GM21825 (cell line): Measurements from ENCODE around the gene STX1B.

Experiments used
- ATAC-seq: cut with Tn5 transposase; IDR thresholded peaks from one replicate; pipeline ENCODE4 v1.9.1; 2021; ENCODE audit warnings: mild to moderate bottlenecking, moderate library complexity; ENCODE audit not compliant: unreplicated experiment

The STX1B gene

DNA sequence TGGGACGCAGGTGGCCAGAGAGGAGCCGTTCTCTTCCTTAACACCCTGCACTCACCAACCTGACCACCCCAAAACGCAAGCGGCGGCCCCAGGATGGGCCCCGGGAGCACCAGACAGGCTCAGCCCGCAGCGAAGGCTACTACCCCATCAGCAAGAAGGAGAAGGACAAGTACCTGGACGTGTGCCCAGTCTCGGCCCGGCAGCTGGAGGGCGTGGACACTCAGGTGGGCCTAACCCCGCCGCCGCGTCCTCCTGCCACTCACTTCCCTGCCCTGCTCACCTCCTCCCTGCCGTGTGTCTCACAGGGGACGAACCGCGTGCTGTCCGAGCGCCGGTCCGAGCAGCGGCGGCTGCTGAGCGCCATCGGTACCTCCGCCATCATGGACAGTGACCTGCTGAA, 30.0 kb downstream of the STX1B start:
- no peak for ATAC-seq

- ATAC-seq: no peak
Measured at GRCh38 chr16:30980023-30980371, 30.4 kb downstream of the STX1B start.

GRCh38 chr16:30979170-30980022, 31.0 kb downstream of the STX1B start:
- ATAC-seq: no peak

GRCh38 chr16:30977502-30977901, 32.9 kb downstream of the STX1B start:
- ATAC-seq: no peak

GRCh38 chr16:30976486-30976885, 34.0 kb downstream of the STX1B start:
- no peak for ATAC-seq

GRCh38 chr16:30974348-30974747, 36.1 kb downstream of the STX1B start:
- no peak for ATAC-seq

GRCh38 chr16:30972872-30973271, 37.6 kb downstream of the STX1B start:
- ATAC-seq: no peak

DNA sequence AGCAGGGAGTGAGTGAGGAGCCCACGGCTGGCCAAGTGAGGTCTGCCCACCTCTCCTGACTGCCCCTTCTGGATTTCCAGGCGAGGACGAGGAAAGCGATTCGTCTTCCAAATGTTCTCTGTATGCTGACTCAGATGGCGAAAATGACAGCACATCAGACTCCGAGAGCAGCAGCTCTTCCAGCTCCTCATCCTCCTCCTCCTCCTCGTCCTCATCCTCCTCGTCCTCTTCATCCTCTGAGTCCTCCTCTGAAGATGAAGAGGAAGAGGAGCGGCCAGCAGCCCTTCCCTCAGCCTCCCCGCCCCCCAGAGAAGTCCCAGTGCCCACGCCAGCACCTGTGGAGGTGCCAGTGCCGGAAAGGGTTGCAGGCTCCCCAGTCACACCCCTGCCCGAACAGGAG, 39.1 kb downstream of the STX1B start:
- ATAC-seq: no peak

DNA sequence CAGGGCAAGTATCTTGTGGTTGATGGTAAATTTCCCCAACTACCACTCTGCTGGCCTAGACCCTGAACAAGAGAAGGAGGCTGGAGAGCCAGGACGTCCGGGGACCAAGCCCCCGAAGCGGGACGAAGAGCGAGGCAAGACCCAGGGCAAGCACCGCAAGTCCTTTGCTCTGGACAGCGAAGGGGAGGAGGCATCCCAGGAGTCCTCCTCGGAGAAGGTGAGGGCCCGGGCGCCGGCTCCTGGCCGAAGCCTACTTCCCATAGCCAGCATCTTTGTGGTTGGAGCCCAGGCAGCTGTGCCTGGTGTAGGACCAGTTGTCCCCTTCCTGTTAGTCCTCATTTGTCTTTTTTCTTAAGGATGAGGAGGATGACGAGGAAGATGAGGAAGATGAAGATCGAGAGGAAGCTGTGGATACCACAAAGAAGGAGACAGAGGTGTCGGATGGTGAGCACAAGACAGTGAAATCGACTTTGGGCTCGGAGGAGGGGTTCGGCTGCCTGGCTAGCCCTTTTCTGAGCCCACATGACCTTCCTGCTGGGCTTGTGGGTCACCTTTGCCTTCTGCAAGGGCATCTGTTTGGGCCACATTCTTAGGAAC, 41.1 kb downstream of the STX1B start:
- no peak for ATAC-seq

DNA sequence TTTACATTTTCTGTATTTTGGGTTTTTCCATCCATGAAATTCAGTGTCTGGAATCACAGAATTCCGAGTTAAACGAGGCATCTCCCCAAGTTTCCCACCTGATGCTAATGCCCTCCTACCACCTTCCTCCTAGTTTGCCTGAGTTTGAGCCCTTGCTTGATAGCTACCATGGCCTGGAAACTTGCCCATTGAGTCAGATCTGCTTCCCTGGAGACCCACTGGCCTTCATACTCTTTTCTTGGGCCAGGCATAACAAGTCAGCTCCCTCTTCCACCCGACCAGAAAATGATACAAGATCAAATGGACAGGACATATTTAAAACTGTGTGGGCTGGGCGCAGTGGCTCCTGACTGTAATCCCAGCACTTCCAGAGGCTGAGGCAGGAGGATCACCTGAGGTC, 42.6 kb downstream of the STX1B start:
- no peak for ATAC-seq

GRCh38 chr16:30966033-30966619, 44.3 kb downstream of the STX1B start:
- no peak for ATAC-seq

DNA sequence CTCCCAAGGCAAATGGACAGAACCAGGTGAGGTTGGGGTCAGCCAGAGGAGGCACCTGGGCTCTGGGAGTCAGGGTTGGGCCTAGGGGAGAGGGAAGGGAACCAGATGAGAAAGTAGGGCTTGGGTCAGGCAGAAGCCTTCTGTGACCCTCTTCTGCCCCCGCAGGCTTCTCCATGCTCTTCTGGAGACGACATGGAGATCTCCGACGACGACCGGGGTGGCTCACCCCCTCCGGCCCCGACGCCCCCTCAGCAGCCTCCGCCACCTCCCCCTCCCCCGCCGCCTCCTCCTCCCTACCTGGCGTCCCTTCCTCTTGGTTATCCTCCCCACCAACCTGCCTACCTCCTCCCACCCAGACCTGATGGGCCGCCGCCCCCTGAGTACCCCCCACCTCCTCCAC, 45.0 kb downstream of the STX1B start:
- no peak for ATAC-seq

DNA sequence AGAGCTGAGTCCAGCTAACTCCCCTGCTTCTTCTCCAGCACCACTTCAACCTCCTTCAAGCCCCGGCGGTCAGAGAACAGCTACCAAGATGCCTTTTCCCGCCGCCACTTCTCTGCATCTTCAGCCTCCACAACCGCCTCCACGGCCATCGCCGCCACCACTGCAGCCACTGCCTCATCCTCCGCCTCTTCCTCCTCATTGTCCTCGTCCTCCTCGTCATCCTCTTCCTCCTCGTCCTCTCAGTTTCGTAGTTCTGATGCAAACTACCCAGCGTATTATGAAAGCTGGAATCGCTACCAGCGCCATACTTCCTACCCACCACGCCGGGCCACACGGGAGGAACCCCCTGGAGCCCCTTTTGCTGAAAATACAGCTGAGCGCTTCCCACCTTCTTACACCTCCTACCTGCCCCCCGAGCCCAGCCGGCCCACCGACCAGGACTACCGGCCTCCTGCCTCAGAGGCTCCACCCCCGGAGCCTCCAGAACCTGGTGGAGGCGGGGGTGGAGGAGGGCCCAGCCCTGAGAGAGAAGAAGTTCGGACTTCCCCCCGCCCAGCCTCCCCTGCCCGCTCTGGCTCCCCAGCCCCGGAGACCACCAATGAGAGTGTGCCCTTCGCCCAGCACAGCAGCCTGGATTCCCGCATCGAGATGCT, 45.7 kb downstream of the STX1B start:
- no peak for ATAC-seq

DNA sequence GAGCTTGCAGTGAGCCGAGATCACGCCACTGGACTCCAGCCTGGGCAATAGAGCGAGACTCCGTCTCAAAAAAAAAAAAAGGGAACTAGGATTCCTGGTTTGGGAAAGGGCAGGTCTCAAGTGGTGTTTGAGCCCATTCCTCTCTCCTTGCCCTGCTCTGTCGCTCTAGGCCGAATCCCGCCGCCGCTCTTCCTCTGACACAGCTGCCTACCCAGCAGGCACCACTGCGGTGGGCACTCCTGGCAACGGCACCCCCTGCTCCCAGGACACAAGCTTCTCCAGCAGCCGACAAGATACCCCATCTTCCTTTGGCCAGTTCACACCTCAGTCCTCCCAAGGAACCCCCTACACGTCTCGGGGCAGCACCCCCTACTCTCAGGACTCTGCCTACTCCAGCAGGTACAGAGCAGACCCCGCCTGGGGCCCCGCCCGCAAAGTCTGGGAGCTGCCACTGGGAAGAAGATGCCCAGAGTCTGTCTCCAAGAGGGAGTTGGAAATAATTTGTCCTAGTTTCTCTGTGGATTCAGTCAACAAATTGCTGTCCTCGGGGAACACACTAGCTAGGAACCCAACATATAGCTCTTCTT, 46.4 kb downstream of the STX1B start:
- no peak for ATAC-seq

- no peak for ATAC-seq
Measured at GRCh38 chr16:30961384-30961783, 49.1 kb downstream of the STX1B start.

GRCh38 chr16:30958175-30959079, 52.0 kb downstream of the STX1B start:
- ATAC-seq: peak; percentile 16

GRCh38 chr16:30957456-30958174, 52.8 kb downstream of the STX1B start, which contains the start of gene SETD1A:
SETD1A (plus strand) TSS chr16:30957754; CDS start chr16:30958732, 978 bp downstream.
- ATAC-seq: peak; percentile 67

GRCh38 chr16:30956601-30957455, 53.6 kb downstream of the STX1B start:
- peak; percentile 42 for ATAC-seq

DNA sequence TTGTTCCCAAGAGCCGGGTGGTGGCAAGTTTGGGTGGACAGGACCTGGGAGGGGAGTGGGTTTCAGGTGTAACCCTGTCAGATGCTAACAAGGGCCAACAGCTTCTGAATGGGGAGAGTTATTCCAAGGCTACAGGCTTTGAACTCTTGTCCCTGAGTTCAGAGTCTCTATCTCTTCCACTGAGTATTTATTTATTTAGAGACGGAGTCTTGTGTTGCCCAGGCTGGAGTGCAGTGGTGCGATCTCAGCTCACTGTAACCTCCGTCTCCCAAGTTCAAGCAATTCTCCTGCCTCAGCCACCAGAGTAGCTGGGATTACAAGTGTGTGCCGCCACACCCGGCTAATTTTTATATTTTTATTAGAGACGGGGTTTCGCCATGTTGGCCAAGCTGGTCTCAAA, 55.4 kb downstream of the STX1B start:
- ATAC-seq: no peak
